Gastrocnemius medialis (tissue), 4 donors: ENCODE measurements around the gene MCL1. TPM values are rescaled to one million over a fixed set of nuclear protein-coding genes. Genes with fewer than 3 reads are reported as not detected.

ENCODE experiments used
- ATAC-seq, 2 donors: fragments of 150-250 bp; one replicate each; pipeline ENCODE4 v1.9.1; 2016
- DNase-seq, 2 donors: peaks; one replicate each; pipeline ENCODE4 v3.0.0-alpha.2; 2019
- H3K27ac ChIP-seq, 4 donors: fragments of 200-600 bp; sonication (generic); 1 replicate in 1 of 4; 2 replicates in 3 of 4; pipeline ENCODE4 v1.5.1; 2016 to 2018; ENCODE audit warnings: mild to moderate bottlenecking in 2 of 4, moderate library complexity in 1 of 4
- H3K27me3 ChIP-seq, 3 donors: fragments of 200-600 bp; sonication (generic) in 2 of 3; 1 replicate in 1 of 3; 2 replicates in 2 of 3; pipeline versions ENCODE4 v1.5.1 to v1.6.0; 2016 to 2019; ENCODE audit warnings: mild to moderate bottlenecking in 1 of 3, moderate library complexity in 1 of 3
- H3K36me3 ChIP-seq, 2 donors: fragments of 200-600 bp; sonication (generic) in 1 of 2; one replicate each; pipeline ENCODE4 v1.5.1; 2017 to 2018
- H3K4me1 ChIP-seq, 2 donors: fragments of 200-600 bp; sonication (generic) in 1 of 2; one replicate each; pipeline ENCODE4 v1.5.1; 2016 to 2017; ENCODE audit warnings: mild to moderate bottlenecking in 2 of 2
- H3K4me3 ChIP-seq, 4 donors: fragments of 200-600 bp; sonication (generic) in 3 of 4; 1 replicate in 1 of 4; 2 replicates in 3 of 4; pipeline ENCODE4 v1.5.1; 2016 to 2019; ENCODE audit warnings: mild to moderate bottlenecking in 2 of 4
- H3K9me3 ChIP-seq, 3 donors: fragments of 200-600 bp; sonication (generic) in 2 of 3; 1 replicate in 1 of 3; 2 replicates in 2 of 3; pipeline ENCODE4 v1.5.1; 2016 to 2019
- CTCF ChIP-seq, 5 experiments: fragments of 450-650 bp in 3 of 5; fragments of 200-600 bp in 2 of 5; sonication (generic) in 2 of 5; IDR thresholded peaks in 4 of 5; conservative IDR thresholded peaks in 1 of 5; 1 replicate in 4 of 5; 2 replicates in 1 of 5; pipeline ENCODE4 v1.5.1; 2016 to 2019; ENCODE audit warnings: antibody characterized with exemption in 5 of 5, mild to moderate bottlenecking in 3 of 5, moderate library complexity in 3 of 5
- POLR2A ChIP-seq, 2 donors: fragments of 450-650 bp; IDR thresholded peaks; one replicate each; pipeline ENCODE4 v1.6.1; 2017; ENCODE audit warnings: antibody characterized with exemption in 2 of 2, mild to moderate bottlenecking in 2 of 2, moderate library complexity in 2 of 2
- in situ Hi-C, 4 donors: fragments of 200-750 bp; cut with MboI; loops; one replicate each; pipeline versions ENCODE4 v1.15.0 to v1.8.0; 2017; ENCODE audit warnings: low sequenced_read_pairs in 4 of 4
- intact Hi-C: fragments of 100-400 bp; cut with DNase I; formaldehyde crosslinking; loops from one replicate; pipeline ENCODE4 v1.15.1; 2023; ENCODE audit warnings: low total_unique reads
- total RNA-seq, 4 donors: library from RNA; depleted of rRNA; stranded (reverse); fragments of >200 nt; gene quantifications; one replicate each; pipeline versions ENCODE4 v1.1.0 to v1.2.3, GENCODE V29; 2016

MCL1 gene
- total RNA-seq, 4 donors from 2014 or later, result 136 to 199 (median 176) TPM

- intact Hi-C loops, result no loop called here
- Histone ChIP-seq H3K9me3 (no peaks in the 10 kb centered on the region), H3K4me3 (peak overlapping the region in 1 of 4 donors; percentile 17), H3K4me1 (peaks cover 37% of the 10 kb centered on the region in 2 donors), H3K36me3 (no peaks in the 10 kb centered on the region), H3K27ac (peak overlapping the region; percentile 100), H3K27me3 (no peaks in the 10 kb centered on the region)
- TF ChIP-seq POLR2A (IDR thresholded peaks at IDR 0.05), result no peak
- no peak for TF ChIP-seq CTCF (IDR thresholded peaks at IDR 0.05 in 4 of 5, conservative IDR thresholded peaks at IDR 0.05 in 1 of 5)
- ATAC-seq (no peak), DNase-seq (no peak)
- in situ Hi-C loops, result loop anchor here in 1 of 4 donors (5.0 kb wide), 1 partner anchor 64 kb away; no protein-coding TSS in a partner anchor
Observed at GRCh38 chr1:150558303-150558704, 21.1 kb downstream of the MCL1 start.

- peak overlapping the region; percentile 100 for H3K27ac ChIP-seq
- H3K4me1 ChIP-seq, result peaks cover 36 to 37% of the 10 kb centered on the region in 2 donors
- ATAC-seq, result no peak
- TF ChIP-seq CTCF (IDR thresholded peaks at IDR 0.05 in 4 of 5, conservative IDR thresholded peaks at IDR 0.05 in 1 of 5), result no peak
- no peak for TF ChIP-seq POLR2A (IDR thresholded peaks at IDR 0.05)
- H3K36me3 ChIP-seq, result no peaks in the 10 kb centered on the region
- intact Hi-C loops, result no loop called here
- no peak for DNase-seq
- H3K27me3 ChIP-seq, result no peaks in the 10 kb centered on the region
- in situ Hi-C loops, result loop anchor here in 1 of 4 donors (5.0 kb wide), 1 partner anchor 64 kb away; no protein-coding TSS in a partner anchor
- no peak overlapping the region for H3K4me3 ChIP-seq
- H3K9me3 ChIP-seq, result no peaks in the 10 kb centered on the region
Observed at GRCh38 chr1:150557813-150558212, 21.6 kb downstream of the MCL1 start.

DNA sequence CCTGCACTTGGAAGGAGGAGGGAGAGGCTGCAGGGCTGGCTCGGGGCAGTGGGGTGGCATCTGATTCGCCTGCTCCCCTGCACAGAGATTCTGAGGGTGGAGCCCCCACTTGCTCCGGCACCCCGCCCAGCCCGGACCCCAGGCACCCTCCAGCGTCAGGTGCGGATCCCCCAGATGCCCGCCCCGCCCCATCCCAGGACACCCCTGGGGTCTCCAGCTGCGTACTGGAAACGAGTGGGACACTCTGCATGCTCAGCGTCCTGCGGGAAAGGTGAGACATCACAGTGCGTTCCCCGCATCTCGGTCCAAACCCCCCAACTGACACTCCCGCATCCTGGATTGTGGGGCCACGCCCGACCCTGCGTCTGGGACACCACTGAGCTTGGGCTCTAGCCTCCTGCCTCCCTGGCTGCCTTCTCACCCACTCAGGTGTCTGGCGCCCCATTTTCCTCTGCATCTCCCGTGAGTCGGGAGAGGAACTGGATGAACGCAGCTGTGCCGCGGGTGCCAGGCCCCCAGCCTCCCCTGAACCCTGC, 22.3 kb downstream of the MCL1 start:
- Histone ChIP-seq H3K27me3 (no peaks in the 10 kb centered on the region), H3K9me3 (no peaks in the 10 kb centered on the region), H3K27ac (no peak overlapping the region), H3K4me1 (peaks cover 35 to 36% of the 10 kb centered on the region in 2 donors), H3K36me3 (no peaks in the 10 kb centered on the region), H3K4me3 (no peak overlapping the region)
- in situ Hi-C loops, result loop anchor here in 1 of 4 donors (5.0 kb wide), 1 partner anchor 65 kb away; no protein-coding TSS in a partner anchor
- TF ChIP-seq POLR2A (IDR thresholded peaks at IDR 0.05), result no peak
- TF ChIP-seq CTCF (IDR thresholded peaks at IDR 0.05 in 4 of 5, conservative IDR thresholded peaks at IDR 0.05 in 1 of 5), result no peak
- DNase-seq (no peak), ATAC-seq (no peak)
- intact Hi-C loops, result no loop called here

- no peaks in the 10 kb centered on the region for H3K36me3 ChIP-seq
- no peaks in the 10 kb centered on the region for H3K27me3 ChIP-seq
- H3K4me1 ChIP-seq, result peaks cover 40 to 41% of the 10 kb centered on the region in 2 donors
- intact Hi-C loops (no loop called here), in situ Hi-C loops (loop anchor here in 1 of 4 donors (5.0 kb wide), 1 partner anchor 66 kb away; no protein-coding TSS in a partner anchor)
- H3K27ac ChIP-seq, result no peak overlapping the region
- H3K4me3 ChIP-seq, result no peak overlapping the region
- DNase-seq (no peak), ATAC-seq (no peak)
- no peaks in the 10 kb centered on the region for H3K9me3 ChIP-seq
- TF ChIP-seq CTCF (IDR thresholded peaks at IDR 0.05 in 4 of 5, conservative IDR thresholded peaks at IDR 0.05 in 1 of 5), result no peak
- no peak for TF ChIP-seq POLR2A (IDR thresholded peaks at IDR 0.05)
Observed at GRCh38 chr1:150555971-150556865, 23.2 kb downstream of the MCL1 start.
